Esophagus muscularis mucosa (tissue), 4 donors: Measurements from ENCODE around the gene BCS1L. TPM values are rescaled to one million over a fixed set of nuclear protein-coding genes. Genes with fewer than 3 reads are reported as not detected.
A peak's percentile ranks its signal among the peaks of the same experiment; 100 is the strongest.

Experiments
- DNase-seq: peaks from one replicate; pipeline ENCODE4 v3.0.0-alpha.2; 2017; ENCODE audit errors: extremely low spot score
- H3K27ac ChIP-seq, 4 donors: fragments of 200-600 bp; sonication (generic); replicated peaks in 1 of 4; 1 replicate in 3 of 4; 2 replicates in 1 of 4; pipeline ENCODE4 v1.5.1; 2016 to 2019; ENCODE audit warnings: mild to moderate bottlenecking in 1 of 4
- H3K27me3 ChIP-seq, 4 donors: fragments of 200-600 bp; sonication (generic); one replicate each; pipeline versions ENCODE4 v1.5.1 to v1.6.0; 2016 to 2019
- H3K36me3 ChIP-seq, 4 donors: fragments of 200-600 bp; sonication (generic); one replicate each; pipeline ENCODE4 v1.5.1; 2016 to 2019
- H3K4me1 ChIP-seq, 4 donors: fragments of 200-600 bp; sonication (generic); one replicate each; pipeline ENCODE4 v1.5.1; 2016 to 2019
- H3K4me3 ChIP-seq, 4 donors: fragments of 200-600 bp; sonication (generic); 1 replicate in 2 of 4; 2 replicates in 2 of 4; pipeline ENCODE4 v1.5.1; 2016 to 2019; ENCODE audit warnings: mild to moderate bottlenecking in 4 of 4, moderate library complexity in 1 of 4
- H3K9me3 ChIP-seq, 4 donors: fragments of 200-600 bp; sonication (generic); 1 replicate in 3 of 4; 2 replicates in 1 of 4; pipeline ENCODE4 v1.5.1; 2016 to 2019
- EP300 ChIP-seq: sonication (generic); formaldehyde crosslinking; IDR thresholded peaks from one replicate; pipeline ENCODE4 v1.6.1; 2017; ENCODE audit warnings: antibody characterized with exemption
- POLR2A ChIP-seq: fragments of 450-650 bp; IDR thresholded peaks from one replicate; pipeline ENCODE4 v1.6.1; 2017; ENCODE audit warnings: antibody characterized with exemption, moderate library complexity, mild to moderate bottlenecking, low read depth
- POLR2AphosphoS5 ChIP-seq, 2 donors: sonication (generic); formaldehyde crosslinking; IDR thresholded peaks; one replicate each; pipeline ENCODE4 v1.6.1; 2017; ENCODE audit warnings: antibody characterized with exemption in 2 of 2
- WGBS: methylation state at CpG from one replicate; pipeline ENCODE4 v1.1.5; 2018; 5-methylcytosine and 5-hydroxymethylcytosine counted together
- intact Hi-C: fragments of 100-400 bp; cut with DNase I; formaldehyde crosslinking; loops from one replicate; pipeline ENCODE4 v1.15.1; 2023
- total RNA-seq, 4 donors: library from RNA; depleted of rRNA; stranded (reverse); fragments of >200 nt; gene quantifications; one replicate each; pipeline versions ENCODE4 v1.1.0 to v1.2.1, GENCODE V29; 2016
- TF ChIP-seq, protein P1 (sequence below), 3 experiments: fragments of 200-600 bp in 2 of 3; fragments of 450-650 bp in 1 of 3; sonication (generic) in 2 of 3; IDR thresholded peaks; one replicate each; pipeline ENCODE4 v1.5.1; 2017 to 2019; ENCODE audit warnings: antibody characterized with exemption in 3 of 3, mild to moderate bottlenecking in 2 of 3, moderate library complexity in 1 of 3

The BCS1L gene
- total RNA-seq, 4 donors from 2014 or later = 21.3 to 27.3 (median 25.6) TPM

DNA sequence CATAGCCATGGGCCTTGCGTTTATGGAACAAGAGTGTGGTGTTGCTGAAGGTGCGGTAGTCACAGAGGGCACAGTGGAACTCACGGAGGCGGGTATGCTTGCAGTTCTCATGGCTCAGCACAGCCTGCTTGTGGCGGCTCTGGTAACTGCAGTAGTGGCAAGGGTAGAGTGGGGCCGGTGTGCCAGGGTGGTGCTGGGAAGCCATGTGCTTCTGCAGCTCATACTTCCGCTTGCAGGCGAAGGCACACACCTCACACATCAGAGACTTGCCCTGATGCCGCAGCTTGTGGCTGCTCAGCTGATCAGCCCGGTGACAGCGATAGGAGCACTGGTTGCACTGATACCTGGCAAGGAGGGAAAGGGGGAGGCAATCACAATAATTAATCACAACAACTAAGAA is 14.8 kb upstream of the BCS1L start:
- no peak for DNase-seq
- Histone ChIP-seq H3K4me3 (no peak overlapping the region), H3K36me3 (peaks cover 77 to 99% (median 94%) of the 10 kb centered on the region in 4 donors), H3K27me3 (no peaks in the 10 kb centered on the region), H3K9me3 (no peaks in the 10 kb centered on the region), H3K27ac (no peak overlapping the region), H3K4me1 (peaks cover 0 to 5% (median 0%) of the 10 kb centered on the region in 4 donors)
- 69% methylated on average over 5 of the region's 11 CpGs for WGBS
- TF ChIP-seq, protein P1, sequence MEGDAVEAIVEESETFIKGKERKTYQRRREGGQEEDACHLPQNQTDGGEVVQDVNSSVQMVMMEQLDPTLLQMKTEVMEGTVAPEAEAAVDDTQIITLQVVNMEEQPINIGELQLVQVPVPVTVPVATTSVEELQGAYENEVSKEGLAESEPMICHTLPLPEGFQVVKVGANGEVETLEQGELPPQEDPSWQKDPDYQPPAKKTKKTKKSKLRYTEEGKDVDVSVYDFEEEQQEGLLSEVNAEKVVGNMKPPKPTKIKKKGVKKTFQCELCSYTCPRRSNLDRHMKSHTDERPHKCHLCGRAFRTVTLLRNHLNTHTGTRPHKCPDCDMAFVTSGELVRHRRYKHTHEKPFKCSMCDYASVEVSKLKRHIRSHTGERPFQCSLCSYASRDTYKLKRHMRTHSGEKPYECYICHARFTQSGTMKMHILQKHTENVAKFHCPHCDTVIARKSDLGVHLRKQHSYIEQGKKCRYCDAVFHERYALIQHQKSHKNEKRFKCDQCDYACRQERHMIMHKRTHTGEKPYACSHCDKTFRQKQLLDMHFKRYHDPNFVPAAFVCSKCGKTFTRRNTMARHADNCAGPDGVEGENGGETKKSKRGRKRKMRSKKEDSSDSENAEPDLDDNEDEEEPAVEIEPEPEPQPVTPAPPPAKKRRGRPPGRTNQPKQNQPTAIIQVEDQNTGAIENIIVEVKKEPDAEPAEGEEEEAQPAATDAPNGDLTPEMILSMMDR (IDR thresholded peaks at IDR 0.05) = no peak
- TF ChIP-seq POLR2A (no peak), POLR2AphosphoS5 (IDR thresholded peaks at IDR 0.05) (no peak), EP300 (no peak)
- intact Hi-C loops = loop anchor here (5.0 kb wide), 2 partner anchors 62 to 77 kb away; partner anchors contain the start of genes CNOT9 and USP37

DNA sequence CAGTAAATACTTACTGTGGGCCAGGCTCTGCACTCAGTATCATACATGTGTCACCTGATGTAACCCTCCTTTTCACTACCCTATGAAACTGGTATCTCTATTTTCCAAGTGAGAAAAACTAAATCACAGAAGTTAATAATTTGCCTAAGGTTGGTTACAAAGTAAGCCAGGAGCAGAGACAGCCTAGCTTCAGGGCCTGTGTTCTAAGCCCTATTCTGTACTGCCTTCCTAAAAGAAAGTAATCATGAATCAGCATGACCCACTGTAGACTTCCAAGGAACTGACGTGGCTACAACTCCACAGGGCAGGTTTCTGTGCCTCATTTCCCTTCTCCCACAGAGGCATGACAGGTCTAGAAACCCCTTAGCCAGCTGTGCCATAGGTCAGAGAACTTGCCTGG is 14.4 kb upstream of the BCS1L start:
- 83% methylated on average over 1 of the region's 1 CpG for WGBS
- peaks cover 0 to 5% (median 0%) of the 10 kb centered on the region in 4 donors for H3K4me1 ChIP-seq
- no peak for TF ChIP-seq EP300
- TF ChIP-seq, protein P1 (IDR thresholded peaks at IDR 0.05) = no peak
- H3K9me3 ChIP-seq = no peaks in the 10 kb centered on the region
- DNase-seq = no peak
- no peak overlapping the region for H3K27ac ChIP-seq
- no peak overlapping the region for H3K4me3 ChIP-seq
- peaks cover 79 to 100% (median 95%) of the 10 kb centered on the region in 4 donors for H3K36me3 ChIP-seq
- intact Hi-C loops = loop anchor here (5.0 kb wide), 2 partner anchors 63 to 78 kb away; partner anchors contain the start of genes CNOT9 and USP37
- H3K27me3 ChIP-seq = no peaks in the 10 kb centered on the region

DNA sequence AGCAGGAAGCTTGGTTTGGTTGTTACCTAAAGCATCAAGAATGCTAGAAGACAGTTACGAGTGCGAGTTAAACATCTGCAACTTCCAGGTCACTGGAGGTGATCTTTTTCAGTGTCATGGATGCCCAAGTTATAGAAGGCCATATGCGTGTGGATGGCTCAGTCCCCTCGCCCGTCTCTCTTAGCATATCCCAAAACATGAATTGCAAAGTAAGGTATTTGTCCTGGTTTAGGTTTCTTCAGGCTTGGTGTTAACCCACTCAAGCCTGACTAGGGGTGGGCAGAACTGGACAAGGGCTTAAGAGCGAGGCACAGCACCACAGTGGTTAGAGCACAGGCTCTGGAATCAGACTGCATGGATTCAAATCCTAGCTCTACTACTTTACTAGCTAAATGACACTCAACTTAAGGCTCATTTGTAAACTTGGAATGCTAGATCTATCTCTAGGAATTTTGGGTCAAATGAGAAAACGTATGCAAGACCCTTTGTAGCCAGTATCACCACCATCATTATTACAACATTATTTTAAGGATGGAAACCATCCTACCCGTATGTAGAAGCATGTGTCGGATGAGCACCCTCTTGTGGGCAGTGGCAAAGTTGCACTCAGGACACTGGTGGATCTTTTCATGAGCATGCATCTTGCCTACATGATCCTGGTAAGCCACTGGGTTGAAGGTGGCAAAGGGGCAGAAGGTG is 11.2 kb upstream of the BCS1L start:
- Histone ChIP-seq H3K27me3 (no peaks in the 10 kb centered on the region), H3K4me1 (peaks cover 0 to 5% (median 0%) of the 10 kb centered on the region in 4 donors), H3K36me3 (peaks cover 80 to 100% (median 96%) of the 10 kb centered on the region in 4 donors), H3K4me3 (no peak overlapping the region), H3K9me3 (no peaks in the 10 kb centered on the region), H3K27ac (no peak overlapping the region)
- TF ChIP-seq POLR2AphosphoS5 (IDR thresholded peaks at IDR 0.05) = peak; percentile 41 to 46
- TF ChIP-seq EP300 = no peak
- TF ChIP-seq, protein P1 (IDR thresholded peaks at IDR 0.05) = peak; percentile 73 to 93 (median 75)
- TF ChIP-seq POLR2A = no peak
- 62% methylated on average over 9 of the region's 9 CpGs for WGBS
- DNase-seq = no peak
- intact Hi-C loops = loop anchor here (5.0 kb wide), 2 partner anchors 66 to 81 kb away; partner anchors contain the start of genes CNOT9 and USP37

DNA sequence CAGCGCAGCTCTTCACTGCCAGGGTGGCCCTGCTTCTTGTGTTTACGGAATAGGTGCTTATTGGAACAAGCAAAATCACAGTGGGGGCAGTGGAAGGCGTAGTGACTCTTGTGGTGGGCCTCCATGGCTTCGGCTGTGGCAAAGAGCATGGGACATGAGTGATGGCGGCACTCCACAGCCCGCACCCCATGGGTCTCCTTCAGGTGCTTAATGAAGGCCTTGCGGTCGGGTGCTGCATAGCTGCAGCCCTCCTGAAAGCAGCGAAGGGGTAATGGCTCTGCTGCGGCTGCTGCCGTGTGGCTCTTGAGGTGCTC is 10.7 kb upstream of the BCS1L start:
- Histone ChIP-seq H3K27me3 (no peaks in the 10 kb centered on the region), H3K4me3 (no peak overlapping the region), H3K4me1 (peaks cover 0 to 5% (median 0%) of the 10 kb centered on the region in 4 donors), H3K27ac (no peak overlapping the region), H3K9me3 (no peaks in the 10 kb centered on the region), H3K36me3 (peaks cover 76 to 100% (median 96%) of the 10 kb centered on the region in 4 donors)
- TF ChIP-seq POLR2AphosphoS5 (IDR thresholded peaks at IDR 0.05) (no peak), POLR2A (no peak), EP300 (no peak)
- TF ChIP-seq, protein P1 (IDR thresholded peaks at IDR 0.05) = no peak
- intact Hi-C loops = loop anchor here (5.0 kb wide), 2 partner anchors 66 to 81 kb away; partner anchors contain the start of genes CNOT9 and USP37
- WGBS = 87% methylated on average over 4 of the region's 11 CpGs
- DNase-seq = no peak
